GM18511 (cell line): ENCODE results near the gene SLC38A1.
"Not testable (repeated sequence)": the region's sequence is repeated elsewhere in the genome, so short reads cannot be mapped to it uniquely, and the experiment has no call there.

Source experiments
- ATAC-seq: cut with Tn5 transposase; IDR thresholded peaks from one replicate; pipeline ENCODE4 v1.9.1; 2021; ENCODE audit warnings: mild to moderate bottlenecking, moderate library complexity; ENCODE audit not compliant: unreplicated experiment

Gene SLC38A1

DNA sequence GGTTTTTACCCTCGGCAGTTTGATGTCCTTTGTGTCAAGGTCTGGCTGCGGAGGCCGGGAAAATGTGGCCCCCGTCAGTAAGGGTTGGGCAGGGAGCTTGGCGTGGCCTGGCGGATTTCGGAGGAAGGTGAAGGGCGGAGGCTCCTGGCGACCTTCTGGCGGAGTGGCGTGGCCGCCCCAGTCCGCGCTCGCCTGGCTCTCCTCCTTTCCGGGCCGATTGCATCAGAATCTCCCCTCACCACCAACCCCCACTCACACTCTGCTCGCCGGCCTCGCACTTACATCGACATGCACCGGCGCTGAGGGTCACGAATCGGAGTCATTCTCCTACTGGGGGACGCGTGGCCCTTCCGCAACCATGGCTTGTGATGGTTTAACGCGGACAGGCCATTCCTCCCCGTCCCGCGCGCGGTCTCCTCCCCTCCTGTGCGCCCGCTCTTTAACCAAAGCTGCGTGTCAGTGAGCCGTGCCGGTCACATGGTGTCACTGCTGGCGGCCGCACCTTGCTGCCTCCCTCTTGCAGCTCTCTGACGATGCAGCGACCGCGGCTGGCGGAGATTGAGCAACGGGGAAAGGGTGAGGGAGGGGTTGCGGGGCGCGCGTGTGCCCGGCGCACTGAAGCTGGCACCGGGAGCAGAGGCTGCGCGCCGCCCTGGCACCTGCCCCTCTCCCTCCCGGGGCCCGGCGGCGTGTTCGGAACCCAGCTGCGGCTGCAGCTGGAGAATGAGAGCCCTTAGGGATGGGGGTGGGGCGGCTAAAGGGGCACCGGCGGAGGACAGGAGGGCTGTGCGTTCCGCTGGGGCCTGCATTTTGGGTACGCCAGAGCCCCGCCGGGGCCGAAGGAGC lies at the start of gene SLC38A1:
TSS of gene SLC38A1 (minus strand) at position 461 of the 846 bp plus-strand sequence. CDS start 29,243 bp downstream, outside the sequence.
- peak; percentile 73 for ATAC-seq

DNA sequence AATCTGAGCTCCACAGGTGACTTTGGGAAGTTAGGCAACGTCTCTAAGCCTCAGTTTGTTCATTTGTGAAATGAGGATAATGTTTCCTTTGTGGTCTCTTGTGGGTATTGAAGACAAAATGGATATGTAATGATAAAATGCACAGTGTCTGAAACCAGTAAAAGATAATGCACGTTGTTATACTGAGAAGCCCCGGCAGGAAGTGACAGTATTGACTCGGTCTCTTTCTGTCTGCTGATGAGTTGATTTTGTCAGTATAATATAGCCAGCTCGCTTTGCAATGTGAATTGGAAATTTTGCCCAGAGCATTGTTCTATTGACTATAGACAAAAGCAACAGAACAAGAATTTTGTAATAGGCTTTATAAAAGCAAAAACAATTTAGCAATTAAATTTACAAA lies 49.2 kb upstream of the SLC38A1 start:
- no peak for ATAC-seq

DNA sequence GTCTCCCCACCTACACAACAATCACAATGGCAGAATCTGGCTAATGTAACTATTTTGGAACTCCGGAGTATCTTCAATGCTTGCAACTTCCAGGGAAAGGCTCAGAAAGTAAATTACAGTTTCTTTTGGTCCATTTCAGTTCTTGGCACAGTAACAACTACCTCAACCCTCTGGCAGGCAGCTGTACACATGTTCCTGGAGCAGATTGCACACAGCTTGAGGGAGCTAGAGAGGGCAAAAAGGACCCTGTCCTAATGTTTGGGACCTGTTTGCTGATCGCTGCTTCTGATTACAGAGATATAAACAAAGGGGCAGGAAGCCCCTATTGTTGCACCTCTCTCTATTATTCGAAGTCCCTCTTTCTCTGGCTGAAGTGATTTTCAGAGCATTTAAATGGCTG lies 35.2 kb upstream of the SLC38A1 start:
- ATAC-seq: no peak

DNA sequence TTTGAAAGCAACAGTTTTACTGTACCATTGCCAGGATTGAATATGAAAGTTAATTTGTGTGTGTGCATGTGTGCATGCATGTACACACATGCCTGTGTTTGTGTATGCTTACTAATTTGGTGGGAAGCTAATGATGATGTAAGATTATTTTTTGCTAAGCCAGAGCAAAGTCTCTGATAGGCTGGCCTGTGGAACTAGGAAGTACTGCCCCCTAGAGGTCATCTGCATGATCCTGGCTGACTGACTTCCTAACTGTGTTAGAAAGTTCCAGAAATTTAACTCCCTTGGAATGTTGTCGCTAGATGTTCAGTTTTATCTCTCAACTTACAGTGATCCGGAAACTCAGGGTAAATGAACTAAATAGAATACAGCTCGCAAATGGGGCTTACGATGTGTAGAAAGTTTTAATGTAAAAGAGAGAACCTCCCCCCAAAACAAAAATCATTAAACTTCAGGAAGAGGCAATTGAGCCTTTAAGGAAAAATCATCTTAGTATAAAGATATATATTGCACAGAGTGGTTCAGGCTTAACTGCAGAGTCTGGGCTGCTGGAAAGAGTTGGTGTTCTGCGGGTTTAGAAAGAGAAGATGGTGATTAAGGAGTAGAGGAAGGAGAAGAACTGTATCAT lies 34.3 kb upstream of the SLC38A1 start:
- peak; percentile 67 for ATAC-seq

DNA sequence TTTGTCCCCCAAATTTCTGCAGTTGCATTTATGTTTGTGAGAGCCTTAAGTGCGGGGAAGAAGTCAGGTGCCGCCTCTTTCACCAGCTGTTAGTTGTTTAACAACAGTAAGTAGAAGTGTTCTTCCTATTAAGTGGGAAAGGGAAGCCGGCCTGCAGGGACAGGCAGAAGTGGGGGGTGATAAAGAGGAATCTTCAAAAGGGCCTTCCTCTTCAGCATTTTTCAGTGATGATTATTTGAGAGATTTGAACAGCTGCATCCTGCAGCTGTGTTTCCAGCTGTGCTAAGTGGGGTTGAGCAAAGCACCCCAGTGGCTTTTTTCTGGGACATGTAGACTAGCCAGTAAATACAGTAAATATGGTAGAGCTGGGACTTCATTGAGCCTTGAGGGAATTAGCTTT lies 32.1 kb upstream of the SLC38A1 start:
- no peak for ATAC-seq

DNA sequence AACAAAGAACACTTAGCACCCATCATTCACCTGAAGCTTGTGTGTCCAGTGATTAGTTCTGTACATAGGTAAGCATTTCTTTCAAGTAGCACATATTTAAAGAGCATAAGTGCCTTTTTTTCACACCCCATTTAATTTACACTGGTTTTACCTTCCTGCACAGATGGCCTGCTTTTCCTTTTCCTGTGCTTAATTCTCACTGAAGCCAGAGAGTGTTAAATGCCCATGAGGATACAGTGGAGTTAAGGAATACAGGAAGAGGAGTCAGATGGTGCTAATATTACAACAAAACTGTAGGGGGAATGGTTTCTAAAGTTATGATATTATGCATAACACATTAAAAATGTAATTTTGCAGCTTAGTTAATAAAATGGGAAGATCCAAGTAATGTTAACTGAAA lies 31.0 kb upstream of the SLC38A1 start:
- ATAC-seq: no peak

DNA sequence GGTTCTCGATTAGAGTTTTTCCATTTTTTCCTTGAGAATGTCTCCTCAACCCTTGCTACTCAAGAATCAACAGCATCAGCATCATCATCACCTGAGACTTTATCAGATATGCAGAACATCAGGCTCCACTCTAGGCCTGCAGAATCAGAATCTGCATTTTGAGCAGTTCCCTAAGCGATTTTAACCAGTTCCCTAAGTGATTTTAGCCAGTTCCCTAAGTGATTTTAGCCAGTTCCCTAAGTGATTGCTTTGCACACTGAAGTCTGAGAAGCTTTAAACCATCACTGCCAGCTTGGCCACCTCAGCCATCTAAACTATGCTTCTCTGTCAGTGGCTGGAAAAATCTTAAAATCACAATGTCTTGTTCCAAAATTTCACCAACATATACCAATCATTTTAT lies 29.4 kb upstream of the SLC38A1 start:
- no peak for ATAC-seq

DNA sequence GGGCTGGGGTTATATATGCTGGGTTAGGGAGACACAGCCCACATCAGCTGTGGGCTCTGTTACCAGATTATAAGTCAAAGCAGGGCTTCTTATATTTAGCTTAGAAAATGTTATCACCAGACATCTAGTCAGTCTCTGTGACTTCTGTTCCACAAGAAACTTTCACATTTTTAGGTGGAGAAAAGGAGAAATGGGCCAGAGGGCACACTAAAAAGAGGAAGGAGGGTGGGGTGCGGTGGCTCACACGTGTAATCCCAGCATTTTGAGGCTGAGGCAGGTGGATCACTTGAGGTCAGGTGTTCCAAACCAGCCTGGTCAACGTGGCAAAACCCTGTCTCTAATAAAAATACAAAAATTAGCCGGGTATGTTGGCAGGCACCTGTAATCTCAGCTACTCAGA lies 28.0 kb upstream of the SLC38A1 start:
- no peak for ATAC-seq

DNA sequence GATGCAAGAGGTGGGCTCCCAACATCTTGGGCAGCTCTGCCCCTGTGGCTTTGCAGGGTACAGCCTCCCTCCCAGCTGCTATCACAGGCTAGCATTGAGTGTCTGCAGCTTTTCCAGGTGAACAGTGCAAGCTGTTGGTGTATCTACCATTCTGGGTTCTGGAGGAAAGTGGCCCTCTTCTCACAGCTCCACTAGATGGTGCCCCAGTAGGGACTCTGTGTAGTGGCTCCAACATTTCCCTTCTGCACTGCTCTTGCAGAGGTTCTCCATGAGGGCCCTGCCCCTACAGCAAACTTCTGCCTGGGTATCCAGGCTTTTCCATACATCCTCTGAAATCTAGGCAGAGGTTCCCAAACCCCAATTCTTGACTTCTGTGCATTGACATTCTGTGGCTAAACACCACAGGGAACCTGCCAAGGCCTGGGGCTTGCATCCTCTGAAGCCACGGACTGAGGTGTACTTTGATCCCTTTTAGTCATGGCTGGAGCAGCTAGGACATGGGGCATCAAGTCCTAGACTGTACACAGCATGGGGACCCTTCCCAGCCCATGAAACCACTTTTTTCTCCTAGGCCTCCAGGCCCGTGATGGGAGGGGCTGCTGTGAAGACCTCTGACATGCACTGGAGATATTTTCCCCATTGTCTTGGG lies 24.0 kb upstream of the SLC38A1 start:
- ATAC-seq: no peak

DNA sequence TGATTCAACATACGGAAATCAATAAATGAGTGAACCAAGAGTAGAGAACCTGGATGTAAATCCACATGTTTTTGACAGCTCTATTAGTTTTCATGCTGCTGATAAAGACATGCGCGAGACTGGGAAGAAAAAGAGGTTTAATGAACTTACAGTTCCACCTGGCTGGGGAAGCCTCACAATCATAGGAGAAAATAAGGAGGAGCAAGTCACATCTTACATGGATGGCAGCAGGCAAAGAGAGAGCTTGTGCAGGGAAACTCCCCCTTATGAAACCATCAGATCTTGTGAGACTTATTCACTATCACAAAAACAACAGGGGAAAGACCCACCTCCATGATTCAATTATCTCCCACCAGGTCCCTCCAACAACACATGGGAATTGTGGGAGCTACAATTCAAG lies 23.1 kb upstream of the SLC38A1 start:
- not testable (repeated sequence) for ATAC-seq

DNA sequence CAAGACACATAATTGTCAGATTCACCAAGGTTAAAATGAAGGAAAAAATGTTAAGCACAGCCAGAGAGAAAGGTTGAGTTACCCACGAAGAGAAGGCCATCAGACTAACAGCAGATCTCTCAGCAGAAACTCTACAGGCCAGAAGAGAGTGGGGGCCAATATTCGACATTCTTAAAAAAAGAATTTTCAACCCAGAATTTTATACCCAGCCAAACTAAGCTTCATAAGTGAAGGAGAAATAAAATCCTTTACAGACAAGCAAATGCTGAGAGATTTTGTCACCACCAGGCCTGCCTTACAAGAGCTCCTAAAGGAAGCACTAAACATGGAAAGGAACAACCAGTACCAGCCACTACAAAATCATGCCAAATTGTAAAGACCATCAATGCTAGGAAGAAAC lies 16.3 kb upstream of the SLC38A1 start:
- ATAC-seq: not testable (repeated sequence)

DNA sequence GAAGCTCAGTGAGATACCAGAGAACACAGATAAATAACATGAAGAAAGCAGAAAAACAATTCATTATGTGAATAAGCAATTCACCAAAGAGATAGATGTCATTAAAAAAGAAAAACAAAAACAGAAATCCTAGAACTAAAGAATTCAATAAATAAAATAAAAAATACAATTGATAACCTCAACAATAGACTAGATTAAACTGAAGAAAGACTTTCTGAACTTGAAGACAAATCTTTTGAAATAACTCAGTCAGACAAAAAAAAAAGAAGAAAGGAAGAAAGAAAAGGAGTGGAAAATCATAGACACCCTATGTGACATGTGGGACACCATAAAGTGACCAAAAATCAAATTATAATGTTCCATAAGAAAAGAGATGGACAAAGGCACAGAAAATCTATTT lies 14.0 kb upstream of the SLC38A1 start:
- ATAC-seq: no peak

DNA sequence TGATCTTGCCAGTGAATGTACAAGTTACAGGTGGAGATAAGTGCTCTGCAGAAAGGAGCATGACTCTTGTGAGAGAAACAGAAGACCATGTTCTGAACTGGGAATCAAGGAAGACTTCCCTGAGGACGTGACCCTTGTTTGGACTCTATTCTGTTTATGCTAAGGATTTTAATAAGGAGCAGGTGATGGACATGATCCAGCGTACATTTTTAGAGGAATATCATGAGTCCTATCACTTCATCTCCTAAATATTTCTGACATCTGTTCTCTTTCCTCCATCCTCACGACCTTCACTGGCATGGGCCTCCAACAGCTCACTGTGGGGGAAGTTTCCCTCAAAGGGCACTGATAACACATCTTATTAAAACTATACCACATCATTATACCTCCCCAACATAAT lies 7.9 kb upstream of the SLC38A1 start:
- ATAC-seq: no peak

DNA sequence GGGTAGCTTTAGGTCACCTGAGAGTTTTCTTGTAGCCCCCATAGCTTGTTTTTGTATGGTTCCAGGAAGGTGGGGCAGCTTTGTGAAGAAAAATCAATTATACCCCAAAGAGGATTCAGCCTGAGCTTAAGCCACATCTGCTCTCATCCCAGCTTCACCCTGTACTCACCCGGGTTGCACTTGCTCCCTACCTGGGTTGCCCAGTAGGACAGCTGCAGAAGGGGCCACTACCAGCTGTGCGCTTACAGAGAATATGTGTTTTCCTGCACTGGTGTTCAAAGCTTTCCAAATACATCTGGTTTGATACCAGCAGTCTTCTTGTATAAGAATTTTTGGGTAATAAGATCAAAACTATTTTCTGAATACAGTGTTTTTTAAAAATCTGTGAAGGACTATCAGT lies 3.0 kb upstream of the SLC38A1 start:
- ATAC-seq: no peak

DNA sequence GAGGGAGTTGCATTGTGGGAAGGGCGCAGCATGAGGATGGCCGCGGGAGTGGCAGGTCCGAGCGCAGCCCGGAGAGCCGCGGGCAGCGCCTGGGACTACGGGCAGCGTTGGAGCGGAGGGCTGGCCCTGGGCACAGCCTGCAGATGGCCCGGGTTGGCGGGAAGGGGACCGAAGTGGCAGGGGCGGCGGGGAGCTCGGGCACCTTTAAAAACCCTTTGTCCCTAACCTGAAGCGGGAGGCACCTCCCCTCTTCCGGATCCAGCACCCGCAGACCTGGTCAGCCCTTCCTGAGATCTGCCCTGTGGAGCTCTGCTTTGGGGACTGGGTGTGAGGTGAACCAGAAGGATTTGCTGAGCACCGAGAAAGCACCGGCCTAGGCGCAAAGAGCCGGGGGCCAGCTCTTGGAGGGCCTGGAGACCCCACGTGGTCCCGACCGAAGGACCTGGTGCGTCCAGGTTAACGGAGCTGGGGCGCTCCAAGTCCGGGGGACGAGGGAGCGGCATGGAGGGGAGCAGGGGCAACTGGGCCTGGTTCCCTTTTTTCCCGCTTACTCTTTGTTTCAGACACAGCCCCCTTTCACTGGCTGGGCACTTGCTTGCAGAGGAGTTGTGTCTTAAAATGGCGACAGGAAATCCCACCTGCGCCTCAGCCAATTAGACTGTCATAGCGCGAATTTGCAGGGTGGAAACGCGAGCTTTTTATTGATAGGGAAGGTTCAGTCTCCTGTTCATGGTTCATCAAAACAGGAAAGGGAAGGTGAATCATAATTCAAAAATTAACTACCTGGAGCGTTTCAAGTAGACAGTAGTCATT lies 792 bp upstream of the SLC38A1 start:
- peak; percentile 18 for ATAC-seq

DNA sequence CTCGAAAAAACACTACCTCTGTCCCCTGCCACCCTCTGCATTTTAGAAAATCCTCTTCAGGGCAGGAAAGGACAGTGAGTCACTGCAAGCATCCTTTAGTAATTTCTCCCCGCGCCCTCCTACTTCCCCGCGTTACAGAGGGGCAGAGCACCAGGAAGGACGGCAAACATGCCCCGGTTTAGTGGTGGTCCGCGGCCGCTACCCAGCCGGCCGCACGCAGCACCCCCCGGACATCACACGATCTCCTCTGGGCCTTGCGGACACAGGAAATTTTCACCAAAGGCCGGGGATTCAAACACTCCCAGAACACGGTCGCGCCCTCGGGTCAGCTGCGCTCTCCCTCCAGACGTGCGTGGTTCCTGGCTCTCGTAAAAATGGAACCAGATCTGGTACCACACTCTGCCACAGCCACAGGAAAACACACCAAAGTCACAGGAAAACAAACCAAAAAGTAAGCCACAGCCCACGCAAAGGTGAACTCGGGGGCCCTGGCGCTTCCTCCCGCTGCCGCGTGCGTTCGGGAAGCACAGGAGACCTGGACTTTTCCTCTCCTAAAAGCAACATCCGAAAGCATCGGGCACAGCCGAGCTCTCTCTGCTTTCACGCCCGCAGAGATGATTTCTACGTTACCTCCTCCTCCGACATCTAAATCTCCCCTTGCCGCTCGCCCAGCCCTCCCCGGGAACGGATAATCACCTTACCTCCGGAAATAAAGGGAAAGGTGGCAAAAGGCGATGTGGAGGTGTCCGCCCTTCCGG lies 839 bp downstream of the SLC38A1 start:
- no peak for ATAC-seq

DNA sequence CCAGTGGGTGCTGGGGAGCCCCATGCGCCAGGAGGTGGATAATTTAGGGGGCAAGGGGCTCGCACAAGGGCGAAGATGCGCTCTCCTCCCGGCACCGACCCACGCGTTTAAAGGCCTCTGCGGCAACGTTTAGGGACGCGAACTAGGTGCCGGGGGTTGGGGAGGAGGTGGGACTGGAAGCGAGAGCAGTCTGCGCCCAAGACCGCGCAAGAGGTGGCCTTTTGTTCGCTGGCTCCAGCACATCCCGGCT lies 1.3 kb downstream of the SLC38A1 start:
- no peak for ATAC-seq

DNA sequence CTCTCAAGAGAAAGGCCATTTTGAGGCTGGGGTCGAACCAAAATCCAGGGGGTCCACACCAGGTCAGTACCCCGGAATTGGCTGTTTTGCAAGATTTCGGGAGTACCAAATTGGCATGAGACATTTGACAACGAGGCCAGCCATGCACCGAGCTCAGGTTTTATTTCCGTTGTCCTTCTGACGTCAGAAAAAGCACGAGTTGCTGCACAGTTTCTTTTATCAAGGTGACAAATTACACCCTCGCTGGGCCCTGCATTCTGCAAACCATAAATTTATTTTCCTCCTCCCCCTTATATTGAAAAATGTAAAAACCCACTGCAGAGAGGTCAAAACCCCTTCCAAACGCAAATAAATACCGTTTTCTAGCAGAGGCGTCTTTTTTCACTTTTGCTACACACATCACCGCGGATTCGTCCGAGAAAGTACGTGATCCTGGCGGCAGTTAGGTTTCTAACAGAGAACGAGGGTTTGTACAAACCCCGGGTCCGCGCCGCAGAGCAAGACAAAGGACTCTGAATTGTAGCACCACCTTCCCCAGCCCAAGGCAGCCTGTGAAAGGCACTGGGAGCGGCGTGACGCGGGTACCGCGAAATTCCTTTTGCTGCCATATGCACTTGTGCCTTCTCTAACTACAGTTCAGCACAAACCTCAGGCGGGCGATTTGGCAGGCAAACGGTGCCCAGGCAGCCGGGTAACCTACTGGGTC lies 1.8 kb downstream of the SLC38A1 start:
- no peak for ATAC-seq

DNA sequence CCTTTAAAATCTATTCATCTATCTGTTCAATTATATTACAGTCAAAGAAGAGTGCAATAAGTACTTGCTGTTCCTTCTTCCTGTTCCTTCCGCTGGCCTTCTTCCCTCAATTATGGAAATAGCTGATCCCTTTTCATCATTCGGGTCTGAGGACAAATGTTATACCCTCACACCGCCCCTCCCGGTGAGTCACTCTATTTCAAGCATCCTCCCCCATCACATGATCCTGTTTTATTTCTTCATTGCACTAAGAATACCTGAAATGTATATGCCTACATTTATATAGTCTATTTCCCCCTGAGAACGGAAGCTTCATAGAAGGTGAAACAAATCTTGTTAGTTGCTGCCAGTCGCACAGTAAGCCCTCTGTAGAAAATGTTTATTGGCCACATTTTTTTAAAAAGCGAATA lies 2.5 kb downstream of the SLC38A1 start:
- no peak for ATAC-seq

DNA sequence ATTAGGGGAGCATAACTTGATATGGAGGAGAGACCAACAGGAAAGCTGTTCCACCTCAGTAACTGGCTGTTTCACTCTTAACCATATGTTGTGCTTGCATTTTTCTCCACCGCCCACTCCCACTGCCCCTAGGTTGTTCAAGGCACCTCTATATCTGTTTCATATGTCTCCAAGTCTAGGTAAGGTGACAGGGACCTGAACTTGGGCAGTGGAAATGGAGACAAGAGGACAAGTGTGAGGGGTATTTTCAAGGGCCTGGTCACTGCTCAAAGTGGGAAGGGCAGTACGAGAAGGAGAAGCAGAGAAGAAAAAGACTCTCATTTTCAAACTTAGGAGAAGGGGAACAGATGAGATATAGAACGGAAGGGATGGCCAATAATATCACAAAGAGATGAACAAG lies 3.1 kb downstream of the SLC38A1 start:
- peak; percentile 16 for ATAC-seq
